ENCODE data around the gene KRT20.
"Not testable (repeated sequence)": the region's sequence is repeated elsewhere in the genome, so short reads cannot be mapped to it uniquely, and the experiment has no call there.

Gene KRT20, protein sequence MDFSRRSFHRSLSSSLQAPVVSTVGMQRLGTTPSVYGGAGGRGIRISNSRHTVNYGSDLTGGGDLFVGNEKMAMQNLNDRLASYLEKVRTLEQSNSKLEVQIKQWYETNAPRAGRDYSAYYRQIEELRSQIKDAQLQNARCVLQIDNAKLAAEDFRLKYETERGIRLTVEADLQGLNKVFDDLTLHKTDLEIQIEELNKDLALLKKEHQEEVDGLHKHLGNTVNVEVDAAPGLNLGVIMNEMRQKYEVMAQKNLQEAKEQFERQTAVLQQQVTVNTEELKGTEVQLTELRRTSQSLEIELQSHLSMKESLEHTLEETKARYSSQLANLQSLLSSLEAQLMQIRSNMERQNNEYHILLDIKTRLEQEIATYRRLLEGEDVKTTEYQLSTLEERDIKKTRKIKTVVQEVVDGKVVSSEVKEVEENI

DNA sequence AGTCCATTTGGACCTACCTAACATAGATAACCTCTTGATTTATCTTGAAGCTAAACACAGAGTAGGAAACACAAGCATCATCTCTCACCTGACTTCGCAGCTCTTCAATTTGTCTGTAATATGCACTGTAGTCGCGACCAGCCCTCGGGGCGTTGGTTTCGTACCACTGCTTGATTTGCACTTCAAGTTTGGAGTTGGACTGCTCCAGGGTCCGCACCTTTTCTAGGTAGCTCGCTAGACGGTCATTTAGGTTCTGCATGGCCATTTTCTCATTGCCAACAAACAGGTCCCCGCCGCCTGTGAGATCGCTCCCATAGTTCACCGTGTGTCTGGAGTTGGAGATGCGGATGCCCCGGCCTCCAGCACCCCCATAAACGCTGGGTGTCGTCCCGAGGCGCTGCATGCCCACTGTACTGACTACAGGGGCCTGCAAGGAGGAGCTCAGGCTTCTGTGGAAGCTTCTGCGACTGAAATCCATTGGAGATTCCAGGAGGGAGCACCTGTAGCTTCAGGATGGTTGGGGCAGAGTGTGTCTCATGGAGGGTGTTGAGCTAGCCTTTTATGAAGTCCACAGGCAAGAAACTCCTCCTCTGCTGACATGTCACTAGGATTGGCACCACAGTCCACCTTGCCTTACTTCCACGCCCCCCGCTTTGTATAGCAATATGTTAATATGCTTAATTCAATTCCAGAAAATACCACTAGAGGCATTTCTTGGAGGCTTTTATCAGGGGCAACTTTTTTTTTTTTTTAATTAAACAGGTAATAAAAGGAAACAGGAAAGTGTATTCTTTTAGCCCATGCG is at the start of gene KRT20:
TSS of gene KRT20 (minus strand) at position 535 of the 805 bp plus-strand sequence. CDS start at position 478, 57 bp downstream.
- DNase-seq, result peak; percentile 1

DNA sequence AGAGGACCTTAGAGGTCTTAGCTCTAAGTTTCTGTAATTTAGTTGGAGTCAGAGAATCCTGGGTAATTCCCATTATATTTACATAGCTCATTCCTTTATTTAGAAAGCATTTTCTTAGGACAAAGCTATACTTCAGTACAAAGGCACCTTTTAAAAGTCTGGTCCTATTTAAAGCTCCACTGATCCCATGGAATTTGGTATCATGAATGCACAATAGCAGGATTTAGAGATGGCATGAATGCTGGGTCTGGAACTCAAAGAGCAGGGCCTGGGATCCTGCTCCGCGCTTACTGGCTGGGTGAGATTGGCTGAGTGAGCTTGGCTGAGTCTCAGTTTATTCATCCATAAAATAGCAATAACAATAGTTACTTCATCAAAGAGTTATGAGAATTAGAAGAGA is 47.6 kb upstream of the KRT20 start:
- no peak for DNase-seq

DNA sequence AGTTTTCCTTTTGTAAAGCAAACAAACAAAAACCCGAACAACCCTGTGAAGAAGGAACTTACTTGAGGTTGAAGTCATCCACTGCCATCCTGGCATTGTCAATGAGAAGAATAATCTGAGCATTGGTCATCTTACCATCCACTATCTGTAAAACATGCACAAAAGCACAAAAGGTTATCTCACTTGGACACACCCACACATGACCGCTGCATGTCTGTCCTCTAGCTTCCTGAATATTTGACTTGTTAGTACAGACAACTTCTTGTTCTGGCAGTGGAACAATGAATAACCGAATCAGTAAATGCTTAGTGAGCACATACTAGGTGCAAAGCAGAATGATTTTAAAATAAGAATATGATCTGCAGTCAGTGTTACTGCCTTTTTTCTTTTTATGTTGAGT is 46.3 kb upstream of the KRT20 start:
- no peak for DNase-seq

DNA sequence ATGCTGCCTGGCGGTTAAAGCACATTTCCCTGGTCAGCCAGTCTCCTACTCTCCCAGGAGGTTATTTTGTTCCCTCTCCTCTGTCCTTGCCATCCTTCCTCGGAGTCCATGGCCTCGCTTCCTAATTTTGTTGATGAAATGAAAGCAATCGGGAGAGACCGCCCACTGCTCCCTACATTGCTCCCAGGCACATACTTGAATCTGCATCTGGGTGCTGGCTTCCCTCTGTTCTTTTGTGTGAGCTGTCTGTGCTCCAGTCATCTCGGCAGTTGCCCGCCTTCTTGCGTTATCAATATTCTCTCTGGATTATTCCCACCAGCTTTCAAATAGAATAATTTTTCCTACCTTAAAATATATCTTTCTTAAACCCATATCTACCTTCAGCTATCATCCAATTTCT is 41.3 kb upstream of the KRT20 start:
- DNase-seq, result no peak

DNA sequence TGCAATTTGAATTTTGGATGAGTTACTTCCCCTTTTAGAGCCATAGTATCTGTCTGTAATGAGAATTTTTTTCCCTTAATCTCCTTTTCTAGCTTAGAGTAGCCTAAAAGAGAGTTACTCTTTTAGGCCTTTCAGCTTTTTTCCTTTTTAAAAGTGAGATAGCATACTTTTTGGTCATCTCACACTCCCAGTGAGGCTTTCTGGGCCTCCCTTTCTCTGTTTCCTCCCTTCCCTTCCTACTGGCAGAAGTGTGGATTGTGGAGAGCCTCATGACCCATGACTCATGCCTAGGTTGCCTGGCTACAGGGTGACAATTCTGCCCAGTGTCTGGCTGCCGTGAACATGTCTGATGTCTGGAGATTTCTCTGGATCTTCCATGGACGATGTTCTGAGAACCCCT is 37.2 kb upstream of the KRT20 start:
- no peak for DNase-seq

DNA sequence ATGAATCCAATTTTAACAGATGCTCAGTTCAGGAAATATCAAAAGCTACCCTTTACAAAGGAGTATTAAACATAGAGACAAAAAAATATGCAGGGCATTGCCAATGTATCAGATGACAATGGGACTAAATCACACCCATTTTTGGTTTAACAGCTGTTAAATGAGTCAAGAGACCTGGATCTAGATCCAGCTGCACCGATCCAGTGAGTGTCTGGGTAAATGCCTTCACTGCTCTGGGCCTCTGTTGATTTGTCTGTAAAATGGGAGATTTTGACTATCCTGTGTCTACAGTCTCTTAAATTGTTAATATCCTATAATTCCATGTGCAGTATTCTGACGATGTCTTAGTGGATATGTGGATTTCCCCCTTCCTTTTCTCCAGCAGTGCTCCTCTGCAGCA is 36.0 kb upstream of the KRT20 start:
- DNase-seq, result no peak

DNA sequence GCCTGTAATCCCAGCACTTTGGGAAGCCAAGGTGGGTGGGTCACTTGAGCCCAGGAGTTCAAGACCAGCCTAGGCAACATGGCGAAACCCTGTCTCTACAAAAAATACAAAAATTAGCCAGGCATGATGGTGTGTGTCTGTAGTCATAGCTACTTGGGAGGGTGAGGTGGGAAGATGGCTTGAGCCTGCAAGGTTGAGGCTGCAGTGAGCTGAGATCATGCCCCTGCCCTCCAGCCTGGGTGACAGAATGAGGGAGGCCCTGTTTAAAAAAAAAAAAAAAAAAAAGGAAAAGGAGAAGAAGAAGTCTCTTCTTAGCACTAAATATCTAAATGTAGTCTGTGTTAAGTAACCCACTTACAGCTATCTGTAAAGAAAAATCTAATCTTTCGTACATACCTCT is 32.1 kb upstream of the KRT20 start:
- DNase-seq, result not testable (repeated sequence)

DNA sequence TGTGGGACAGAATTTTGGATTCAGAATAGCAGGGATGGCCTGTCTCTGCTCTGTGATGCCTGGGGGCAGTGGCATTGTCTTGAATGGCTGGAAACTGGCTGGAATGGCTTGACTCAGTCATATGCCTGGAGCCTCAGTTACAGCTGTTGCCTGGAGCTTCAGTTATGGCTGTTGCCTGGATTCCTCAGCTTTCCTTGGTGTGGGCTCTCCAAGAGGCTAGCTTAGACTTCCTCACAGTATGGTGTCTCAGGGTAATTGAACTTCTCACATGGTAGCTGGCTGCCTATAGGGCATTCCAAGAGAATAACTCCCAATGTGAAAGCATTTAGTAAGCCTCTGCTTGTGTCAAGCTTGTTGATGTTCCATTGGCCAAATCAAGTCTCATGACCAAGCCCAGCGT is 31.3 kb upstream of the KRT20 start:
- no peak for DNase-seq

DNA sequence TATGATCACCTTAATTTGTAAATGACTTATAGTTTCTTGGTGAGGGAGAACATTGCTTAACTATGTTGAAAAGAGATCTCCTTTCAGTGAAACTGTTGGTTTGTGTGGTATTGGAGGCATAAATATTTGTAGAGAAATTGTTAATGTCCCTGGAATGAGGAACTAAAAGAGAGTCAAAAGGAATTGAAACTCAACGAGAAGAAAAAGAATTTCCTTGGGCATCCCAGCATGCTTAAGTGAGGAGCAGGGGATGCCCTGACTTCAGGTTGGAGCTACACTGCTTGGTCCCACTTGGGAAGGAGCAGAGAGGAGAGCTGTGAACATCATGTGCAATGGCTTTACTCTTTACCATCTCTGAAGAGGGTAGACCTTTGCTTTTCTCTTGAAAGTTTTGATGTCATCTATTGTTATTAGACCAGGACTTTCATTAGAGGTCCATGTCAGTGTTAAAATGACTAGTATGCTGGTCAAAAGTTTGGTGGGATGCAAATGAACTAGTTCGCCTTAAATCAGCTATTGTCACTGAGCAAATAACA is 30.7 kb upstream of the KRT20 start:
- no peak for DNase-seq

DNA sequence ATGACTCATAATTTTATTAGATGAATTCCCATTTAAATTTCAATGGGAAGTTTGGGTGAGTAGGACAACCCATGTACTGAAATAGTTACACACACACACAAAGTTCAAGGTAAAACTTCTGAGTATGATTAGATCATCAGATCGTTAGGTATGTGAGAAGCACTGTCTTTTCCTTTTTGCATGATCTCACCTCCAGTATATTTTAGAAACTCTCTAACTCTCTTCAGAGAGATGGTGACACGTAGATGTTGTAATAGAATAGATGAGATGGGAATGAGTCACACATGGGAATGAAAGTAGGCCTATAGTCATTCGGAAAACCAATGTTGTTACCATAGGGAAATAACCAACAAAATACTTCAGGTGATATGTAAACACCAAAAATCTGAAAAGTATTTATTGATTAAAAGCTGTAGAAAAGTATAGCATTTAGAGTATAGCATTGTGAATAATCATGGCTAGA is 30.2 kb upstream of the KRT20 start:
- DNase-seq, result no peak

DNA sequence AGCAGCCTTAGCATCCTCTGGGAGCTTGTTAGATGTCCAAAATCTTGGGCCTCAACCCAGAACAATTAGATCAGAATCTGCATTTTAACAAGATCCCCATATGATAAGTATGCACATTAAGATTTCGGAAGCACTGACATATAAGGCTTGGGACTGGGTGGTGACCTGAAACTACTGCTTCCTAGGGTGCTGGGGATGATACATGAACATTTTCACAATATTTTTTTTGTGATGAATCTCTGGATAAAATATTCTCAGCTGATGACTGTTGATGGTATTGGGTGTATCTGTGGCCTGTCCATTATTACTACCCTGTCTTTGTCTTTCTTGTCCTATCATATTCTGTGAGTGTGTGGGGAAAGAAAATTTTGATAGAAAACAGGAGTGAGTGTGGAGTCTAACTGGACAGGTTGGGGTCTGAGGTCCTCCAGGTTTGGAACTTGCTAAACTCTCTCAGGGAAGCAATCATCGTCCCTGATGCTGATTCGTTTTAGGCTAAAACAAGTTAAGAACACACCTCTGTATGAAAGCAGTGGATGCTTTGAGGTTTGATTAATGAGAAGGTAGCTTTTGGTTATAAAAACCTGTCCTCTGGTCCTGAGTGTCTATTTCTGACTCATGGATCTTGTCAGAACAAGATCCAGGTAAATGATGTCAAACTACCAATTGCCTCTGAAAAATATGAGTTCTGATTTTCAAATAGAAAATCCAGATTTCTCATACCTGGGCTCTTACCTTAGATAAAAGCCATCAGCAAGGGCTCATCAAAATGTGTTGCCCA is 29.2 kb upstream of the KRT20 start:
- no peak for DNase-seq

DNA sequence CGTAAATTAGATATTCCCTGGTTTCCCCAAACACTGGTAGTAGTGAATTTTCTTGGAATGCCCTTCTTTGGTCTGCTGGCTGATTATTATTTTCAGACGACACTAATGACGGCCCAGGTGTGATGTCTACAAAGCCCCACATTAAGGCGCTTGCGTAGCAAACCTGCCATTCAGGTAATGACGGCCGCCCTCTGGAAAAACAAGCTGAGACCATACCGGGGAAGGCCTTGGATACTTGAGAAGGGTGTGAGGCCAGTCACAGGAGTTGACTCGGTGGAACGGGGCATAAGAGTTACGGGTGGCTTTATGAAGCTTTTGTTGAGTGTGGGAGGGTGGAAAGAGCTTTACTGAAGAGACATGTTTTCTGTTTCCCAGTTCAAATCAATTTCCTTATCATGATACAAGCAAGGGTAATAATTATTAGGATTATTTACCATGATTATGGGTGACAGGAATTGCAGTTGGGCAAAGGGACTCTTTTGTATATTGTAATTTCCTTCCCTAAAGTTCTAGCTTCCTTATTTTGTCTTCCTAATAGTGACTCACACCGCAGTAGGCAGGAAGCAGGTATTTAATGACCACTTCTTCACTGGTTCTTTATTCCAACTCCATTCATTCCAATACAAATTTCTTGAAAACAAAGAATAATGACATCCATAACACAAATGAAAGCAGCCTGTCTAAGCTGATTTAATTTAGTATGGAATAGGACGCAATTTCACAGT is 27.6 kb upstream of the KRT20 start:
- no peak for DNase-seq

DNA sequence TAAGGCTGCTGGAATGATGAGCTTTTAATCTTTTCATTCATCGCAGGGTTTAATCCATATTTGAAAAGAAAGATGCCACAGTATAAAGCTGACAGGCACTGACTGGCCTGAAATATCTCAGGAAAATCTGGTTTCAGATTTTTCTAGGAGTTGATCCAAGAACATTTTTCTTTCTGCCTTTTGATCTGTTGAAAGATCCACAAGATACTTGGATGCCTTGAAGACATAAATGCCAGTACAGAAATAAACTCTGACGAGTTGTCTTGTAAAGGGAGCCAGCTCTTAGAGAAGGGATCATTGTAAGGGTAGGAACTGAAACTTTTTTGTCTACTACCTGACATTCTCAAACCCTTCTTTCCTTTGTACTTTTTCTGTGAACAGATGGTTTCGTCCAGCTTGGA is 25.4 kb upstream of the KRT20 start:
- no peak for DNase-seq

DNA sequence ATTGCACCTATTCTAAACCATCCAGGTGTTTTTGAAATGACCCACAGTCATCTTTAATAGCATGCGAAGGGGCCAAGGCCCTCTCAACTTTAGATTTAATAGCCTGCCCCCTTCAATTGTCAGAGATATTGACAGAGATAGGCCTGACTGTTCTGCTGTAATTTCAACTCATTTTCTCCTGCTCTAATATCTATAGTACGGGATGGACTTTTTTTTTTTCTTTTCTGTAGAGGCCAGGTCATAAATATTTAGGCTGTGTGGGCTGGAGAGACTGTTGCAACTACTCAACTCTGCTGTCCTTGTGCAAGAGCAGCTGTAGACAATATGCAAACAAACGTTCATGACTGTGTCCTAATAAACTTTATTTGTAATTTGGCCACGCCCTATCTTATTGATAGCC is 24.7 kb upstream of the KRT20 start:
- DNase-seq, result no peak

DNA sequence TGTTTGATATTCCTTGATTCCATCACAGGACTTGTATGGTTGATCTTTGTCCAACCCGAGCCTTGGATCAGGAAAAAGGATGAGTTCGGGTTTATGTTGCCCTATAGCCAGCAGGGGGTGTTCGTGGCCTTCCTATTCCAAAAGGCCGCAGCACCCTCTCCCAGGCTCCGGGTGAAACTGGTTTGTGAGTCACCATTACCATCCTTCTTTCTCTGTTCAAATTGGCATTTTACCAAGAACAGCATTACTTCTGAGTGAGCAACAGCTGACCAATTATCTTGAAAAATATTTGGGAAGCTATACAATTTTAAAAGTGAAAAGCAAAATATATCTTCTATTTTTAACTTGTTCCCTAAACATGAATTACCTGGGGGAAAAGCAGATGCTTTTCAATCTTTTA is 24.3 kb upstream of the KRT20 start:
- DNase-seq, result peak; percentile 54

DNA sequence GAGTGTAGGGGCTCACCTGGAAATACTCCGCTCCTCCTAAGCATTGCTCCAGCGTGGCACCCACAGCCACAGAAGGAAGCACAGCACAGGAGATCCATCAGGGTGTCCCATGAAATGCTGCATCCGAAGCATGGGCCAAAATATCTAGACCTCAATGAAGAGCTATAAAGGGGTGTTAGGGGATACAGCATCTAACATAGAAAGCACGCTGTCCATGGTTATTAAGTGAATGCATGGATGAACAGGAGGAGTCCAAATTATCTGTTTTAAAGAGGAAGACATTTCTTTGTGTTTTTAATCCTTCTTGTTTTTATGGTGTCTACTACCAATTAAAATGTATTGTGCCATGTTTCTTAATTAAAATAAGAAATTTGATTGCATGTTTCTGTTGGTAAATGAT is 21.6 kb upstream of the KRT20 start:
- no peak for DNase-seq

DNA sequence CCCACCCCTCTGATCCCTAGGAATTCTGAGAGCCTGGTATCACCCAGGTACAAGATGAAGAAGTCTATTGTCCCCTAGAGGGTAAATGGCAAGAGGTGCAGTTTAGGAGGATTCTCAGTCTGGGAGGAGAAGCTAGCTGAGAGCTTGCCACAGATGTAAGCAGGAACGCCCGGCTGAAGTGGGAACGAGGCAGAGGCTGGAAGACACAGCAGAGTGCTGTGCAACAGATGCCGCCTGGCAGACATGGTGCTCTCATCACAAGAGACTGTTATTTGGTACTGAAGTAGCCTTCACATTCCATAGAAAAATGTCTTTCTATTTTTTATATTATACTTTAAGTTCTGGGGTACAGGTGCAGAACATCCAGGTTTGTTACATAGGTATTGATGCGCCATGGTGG is 20.3 kb upstream of the KRT20 start:
- DNase-seq, result no peak

DNA sequence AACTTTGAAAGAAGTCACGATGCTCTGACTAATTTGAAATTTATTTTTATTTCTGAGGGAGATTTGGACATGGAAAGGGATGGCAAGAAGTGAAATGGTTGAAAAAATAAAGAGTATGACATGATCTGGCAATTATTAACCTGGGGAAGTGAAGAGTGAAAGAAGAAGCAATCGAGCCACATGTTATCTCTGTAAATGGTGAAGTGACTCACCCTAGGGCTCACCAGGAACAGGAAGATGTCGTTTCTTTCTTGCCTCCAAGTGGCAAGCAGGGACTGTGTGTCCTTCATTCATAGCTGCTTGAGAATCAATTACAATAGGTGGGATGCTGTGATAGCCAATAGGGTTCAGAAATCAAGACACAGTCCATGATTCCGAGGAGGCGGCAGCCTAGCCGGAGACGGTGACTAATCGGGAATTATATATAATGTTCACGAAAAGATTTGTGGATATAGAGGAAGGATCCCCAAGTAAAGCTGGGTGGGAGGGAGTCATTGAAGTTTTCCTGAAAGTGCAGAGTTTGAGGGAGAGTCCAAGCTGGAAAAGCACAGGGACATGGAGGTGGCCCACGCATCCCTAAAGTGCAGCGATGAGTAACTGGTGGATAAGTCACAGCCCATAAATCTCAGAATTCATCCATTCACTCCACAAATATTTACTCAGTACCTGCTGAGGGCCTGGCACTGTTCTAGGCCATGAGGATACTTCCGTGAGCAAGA is 18.2 kb upstream of the KRT20 start:
- DNase-seq, result peak; percentile 3

DNA sequence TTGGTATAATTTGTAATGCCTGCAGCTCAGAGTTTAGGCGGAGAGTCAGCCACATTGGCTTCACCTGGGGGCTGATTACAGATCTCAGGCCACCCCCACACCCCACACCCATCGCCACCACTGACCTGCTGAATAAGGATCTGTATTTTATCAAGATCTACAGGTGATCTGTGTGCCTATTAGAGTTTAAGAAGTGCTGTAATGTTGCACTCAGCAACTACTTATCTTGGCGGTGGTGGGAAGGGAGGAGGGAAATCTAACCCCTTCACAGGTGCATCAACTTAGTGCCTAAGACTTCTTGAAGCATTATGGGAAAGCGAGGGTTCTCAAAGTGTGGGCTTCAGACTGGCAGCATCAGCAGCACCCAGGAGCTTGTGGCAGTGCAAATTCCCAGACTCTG is 17.5 kb upstream of the KRT20 start:
- DNase-seq, result no peak

DNA sequence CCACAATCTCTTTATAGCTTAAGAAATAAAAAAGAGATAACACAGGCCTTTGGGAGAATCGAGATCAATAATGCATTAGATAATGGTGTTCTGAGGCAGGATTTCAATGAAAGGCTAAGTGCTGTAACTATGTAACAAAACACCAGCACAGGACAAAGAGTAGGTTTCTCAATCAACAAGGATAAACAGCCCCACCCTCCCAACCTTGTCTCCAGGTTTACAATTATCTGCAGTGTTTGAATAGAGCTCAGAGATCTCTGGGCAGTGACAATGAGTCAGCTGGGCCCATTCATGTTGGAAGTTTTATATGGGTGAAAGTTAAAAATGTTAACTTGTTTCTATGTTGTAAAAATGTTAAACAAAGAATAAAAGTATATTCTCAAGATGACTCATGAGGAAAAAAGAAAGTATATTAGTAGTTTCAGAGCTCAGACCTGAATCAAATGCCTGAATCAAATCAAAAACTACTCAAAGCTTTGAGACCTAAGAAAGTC is 17.0 kb upstream of the KRT20 start:
- DNase-seq, result no peak

DNA sequence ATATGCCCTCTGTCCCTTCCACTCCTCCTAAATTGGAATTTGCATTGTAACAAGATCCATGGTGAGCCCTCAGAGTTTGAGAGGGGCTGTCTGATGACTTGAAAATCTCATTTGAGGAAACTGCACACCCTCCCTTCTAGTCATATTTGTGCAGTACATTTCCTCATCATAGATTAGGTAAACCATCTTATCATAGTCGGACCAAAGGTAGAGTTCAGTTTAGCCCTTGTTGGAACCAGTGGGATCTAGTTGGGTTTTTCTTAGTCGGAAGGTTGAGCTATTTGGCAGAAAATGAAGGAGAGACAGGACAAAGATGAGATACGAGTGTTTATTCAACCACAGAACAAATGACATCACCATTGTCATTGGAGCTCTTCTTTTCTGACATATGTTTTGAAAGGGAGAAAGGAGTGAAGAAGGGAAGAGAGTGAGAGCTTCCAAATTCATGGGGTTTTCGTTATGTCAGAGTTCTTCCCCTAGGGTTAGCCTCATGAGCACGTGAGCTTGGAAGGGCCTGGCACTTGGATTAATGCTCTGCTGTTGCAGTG is 15.8 kb upstream of the KRT20 start:
- no peak for DNase-seq

Measured in NCI-H1092 (cell line).